LoVo (cell line): ENCODE results near the gene CHAD.
"Not testable (repeated sequence)": the region's sequence is repeated elsewhere in the genome, so short reads cannot be mapped to it uniquely, and the experiment has no call there.

Experiments used
- DNase-seq: peaks from one replicate; pipeline ENCODE4 v3.0.0-alpha.2; 2016; ENCODE audit warnings: low spot score

The CHAD gene

DNA sequence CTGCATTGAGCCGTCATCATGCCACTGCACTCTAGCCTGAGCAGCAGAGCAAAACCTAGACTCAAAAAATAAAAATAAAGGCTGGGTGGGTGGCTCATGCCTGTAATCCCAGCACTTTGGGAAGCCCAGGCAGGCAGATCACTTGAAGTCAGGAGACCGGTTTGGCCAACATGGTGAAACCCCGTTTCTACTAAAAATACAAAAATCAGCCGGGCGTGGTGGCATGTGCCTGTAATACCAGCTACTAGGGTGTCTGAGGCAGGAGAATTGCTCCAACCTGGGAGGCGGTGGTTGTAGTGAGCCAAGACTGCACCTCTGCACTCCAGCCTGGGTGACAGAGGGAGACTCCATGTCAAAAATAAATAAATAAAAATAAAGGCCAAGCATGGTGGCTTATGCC, 40.6 kb downstream of the CHAD start:
- not testable (repeated sequence) for DNase-seq

DNA sequence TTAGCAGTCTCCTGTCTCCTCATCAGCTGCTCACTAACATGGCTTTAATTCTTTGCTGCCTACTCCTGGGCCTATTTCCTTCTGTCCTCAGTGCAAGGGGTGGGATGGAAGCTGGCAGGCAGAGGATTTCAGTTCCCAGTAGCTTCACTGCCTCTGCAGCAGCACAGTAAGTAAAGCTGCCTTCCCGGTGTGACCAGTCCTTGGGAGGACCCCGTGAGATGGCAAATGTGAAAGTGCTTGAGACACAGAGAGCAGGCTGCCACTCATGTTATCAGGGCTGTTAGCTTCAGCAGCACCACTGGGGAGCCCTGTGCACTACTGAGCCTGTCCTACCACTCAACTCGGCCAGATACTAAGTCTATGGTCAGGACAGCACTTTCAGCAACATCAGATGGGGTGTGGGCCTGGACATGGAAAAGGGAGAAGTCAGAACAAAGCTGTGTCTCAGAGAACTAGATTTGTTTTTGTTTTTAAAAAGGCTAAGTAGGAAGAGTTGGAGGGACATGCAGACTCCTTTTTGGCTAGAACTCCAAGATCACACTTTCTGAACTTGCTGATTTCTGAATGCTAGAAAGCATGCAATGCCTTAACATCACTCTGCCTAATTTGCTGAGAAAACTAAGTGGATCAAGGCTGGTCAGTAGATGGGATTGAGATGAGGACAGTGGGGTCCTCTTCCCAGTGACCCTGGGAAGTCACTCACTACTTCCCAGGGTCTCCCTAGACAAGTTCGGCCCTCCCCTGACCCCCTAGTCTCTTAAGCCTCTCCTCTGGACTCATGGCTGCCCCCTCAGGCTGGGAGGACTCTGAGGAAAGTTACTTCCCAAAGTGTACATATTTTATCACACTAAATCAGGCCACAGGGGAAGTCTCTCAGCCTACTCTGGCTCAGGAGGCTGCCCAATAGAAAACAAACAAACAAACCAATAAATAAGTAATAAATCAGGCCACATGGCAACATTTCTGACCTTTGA, 41.6 kb downstream of the CHAD start:
- DNase-seq: peak; percentile 27

DNA sequence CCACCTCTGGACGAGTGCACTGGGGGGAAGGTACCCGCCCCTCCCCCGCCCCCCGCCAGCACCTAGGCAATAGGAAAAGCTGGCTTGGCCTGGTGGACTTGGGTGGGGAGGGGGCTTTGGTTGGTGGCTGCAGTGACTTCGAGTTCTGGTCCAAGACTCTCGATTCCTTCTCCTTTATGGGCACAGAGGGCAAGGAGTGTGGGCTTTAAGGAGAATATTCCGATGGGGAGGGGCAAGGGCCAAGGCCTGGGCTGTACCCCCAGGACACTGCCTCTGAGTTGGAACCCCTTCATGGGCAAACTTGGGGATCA, 42.3 kb downstream of the CHAD start:
- no peak for DNase-seq

DNA sequence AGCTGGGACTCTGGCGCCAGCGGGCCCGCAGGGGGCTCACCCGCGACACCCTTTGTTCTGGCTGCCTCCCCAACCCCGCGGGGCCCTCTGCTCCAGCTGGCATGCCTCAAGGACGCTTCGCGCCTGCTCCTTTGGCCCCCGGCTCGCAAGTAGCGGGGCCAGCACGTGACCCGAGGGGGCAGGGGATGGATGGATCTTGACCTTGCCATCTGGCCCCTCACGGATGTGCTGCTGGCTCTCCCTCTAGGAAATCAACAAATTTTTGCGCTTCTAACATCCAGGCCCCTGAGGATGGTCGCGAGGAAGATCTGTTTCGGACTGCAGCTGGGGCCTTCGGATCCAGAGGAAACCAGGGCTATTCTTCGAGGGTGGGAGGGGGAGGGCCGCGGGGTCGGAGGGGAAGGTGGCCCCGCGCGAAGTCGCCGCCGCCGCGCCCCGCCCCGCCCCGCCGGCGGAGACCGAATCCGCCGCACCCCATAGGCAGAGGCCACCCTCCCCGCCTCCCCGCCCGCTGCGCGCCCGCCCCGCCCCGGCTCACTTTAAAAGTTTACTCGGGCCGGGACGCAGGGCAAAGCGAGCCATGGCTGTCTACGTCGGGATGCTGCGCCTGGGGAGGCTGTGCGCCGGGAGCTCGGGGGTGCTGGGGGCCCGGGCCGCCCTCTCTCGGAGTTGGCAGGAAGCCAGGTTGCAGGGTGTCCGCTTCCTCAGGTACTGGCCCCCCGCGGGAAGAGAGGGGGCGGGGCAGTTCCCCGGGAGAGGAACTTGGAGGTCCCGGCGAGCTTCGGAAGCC, 42.8 kb downstream of the CHAD start, which contains the start of gene ACSF2:
ACSF2 (plus strand) TSS at position 537 of the 790 bp plus-strand sequence; CDS start at position 581, 44 bp downstream.
- DNase-seq: peak; percentile 58

DNA sequence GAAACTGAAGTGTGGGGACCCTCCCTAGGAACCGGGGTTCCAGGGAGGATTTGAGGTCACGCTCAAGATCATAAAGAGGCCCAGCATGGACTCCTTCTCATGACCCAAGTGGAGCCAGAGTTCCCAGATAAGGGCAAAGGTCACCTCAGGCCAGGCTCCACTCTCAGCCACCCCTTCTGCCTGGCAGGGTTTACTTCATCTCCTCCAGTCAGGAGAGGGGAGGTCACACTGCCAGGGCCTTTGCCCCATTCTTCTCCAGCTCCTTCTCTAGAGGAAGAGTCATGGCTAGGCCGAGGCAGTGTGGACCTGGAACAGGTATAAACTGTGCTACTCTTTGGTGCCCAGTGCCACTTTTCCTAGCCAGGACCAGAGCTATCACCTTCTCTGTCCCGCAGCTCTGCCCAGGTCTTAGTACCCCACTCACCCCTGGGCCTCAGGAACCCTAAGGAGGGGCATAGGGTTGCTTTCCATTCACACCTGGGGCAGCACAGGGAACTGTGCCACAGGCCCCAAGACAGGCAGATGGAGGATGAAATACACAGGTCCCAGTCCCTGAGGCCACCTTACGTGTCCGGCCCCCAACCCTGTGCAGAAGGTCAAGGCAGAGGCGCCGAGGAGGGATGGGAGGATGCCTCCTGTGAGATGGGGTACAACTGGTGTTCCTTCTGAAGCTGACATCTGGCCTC, 43.5 kb downstream of the CHAD start:
- DNase-seq: no peak

DNA sequence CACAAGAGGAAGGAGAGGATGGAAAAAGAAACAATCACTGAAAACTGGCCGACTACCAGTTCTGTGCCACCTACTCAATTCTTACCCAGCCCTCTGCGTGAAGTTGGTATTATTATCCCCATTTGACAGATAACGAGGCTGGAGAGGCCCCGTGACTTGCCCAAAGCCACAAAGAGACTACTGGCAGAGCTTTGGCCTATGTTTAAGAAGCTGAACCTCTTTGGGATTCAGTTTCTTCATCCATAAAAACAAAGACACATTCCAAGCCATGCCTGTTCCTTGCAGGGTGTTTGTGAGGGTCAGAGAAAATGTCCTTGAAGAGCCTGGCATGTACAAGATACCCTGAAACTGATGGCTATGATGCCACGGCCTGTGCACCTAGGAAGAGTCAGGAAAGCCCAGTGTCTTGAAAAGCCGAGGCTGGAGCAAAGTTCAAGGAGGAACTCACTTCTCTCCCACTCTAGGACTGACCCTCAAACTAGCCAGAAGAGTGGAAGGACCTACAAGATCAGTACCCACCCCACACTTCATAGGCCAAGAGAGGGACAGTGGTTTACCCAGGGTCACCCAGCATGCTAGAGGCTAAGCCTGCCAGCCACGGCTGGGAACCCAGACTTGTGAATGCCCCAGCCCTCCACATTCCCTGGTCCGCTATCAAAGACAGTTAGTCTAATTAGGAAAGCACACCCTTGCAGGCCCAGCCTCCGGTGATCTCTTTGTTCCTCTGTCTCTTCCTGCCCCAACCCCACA, 44.3 kb downstream of the CHAD start:
- no peak for DNase-seq

DNA sequence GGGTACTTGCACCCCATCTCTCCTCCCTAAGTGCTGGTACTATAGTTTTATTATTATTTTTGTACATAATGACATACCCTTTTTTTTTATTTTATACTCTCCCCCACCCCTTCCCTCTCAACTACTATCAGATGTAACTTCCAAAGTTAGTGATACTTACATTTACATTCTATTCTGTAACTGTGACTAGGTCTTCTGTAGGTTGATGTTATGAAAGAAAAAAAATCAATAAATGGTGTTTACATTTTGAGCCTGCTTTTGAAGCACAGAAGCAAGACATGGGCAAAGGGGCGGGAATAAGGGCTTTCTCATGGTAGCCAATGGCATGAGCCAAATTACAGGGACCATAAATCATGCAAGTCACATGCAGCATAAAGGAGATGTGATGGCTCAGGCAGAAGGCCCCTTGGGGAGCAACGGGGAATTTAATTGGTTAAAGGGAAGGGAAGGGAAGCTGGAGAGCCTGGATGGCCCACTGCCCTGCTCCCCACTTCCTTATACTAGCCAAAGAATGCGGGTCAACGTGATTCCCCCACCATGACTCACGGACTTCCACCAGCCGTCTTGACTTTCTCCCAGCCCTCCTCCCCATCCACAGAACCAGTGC, 45.0 kb downstream of the CHAD start:
- peak; percentile 39 for DNase-seq

DNA sequence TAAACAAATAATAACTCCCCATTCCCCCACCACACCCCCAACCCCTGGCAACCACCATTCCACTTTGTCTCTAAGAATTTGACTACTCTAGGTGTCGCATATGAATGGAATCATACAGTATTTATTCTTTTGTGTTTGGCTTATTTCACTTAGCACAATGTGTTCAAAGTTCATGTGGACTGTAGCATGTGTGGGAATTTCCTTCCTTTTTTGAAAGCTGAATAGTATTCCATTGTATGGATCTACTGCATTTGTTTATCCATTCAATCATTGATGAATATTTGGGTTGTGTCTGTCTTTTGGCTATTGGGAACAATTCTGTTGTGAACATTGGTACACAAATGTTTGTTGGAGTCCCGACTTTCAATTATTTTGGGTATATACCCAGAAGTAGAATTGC, 45.9 kb downstream of the CHAD start:
- DNase-seq: no peak

DNA sequence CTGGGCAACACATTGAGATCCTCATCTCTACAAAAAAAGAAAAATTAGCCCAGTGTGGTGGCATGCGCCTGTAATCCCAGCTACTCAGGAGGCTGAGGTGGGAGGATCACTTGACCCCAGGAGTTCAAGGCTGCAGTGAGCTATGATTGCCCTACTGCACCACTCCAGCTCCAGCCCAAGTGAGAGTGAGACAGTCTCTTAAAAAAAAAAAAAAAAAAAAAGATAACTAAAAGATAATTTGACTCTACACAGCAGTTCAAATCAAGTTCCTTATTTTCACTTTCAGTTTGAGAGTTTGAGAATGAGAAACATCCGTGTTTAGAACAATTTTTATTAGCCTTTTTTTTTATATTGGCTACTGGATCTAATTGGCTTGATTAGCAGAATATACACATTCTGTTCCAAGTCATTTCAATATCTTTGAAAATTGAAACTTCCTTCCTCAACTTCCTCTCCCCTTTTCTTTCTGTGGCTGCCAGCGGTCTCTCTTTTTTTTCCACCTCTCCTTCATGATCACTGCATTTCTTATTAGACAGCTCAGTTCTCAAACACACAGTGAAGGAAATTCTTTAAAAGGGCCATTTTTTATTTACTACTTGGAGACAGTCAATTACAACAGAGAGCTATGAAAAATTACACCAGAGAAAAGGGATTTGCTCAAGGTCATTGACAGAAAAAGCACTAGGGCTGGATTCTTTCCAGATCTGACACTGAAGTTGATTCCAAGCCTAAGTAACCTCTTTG, 47.2 kb downstream of the CHAD start:
- no peak for DNase-seq

DNA sequence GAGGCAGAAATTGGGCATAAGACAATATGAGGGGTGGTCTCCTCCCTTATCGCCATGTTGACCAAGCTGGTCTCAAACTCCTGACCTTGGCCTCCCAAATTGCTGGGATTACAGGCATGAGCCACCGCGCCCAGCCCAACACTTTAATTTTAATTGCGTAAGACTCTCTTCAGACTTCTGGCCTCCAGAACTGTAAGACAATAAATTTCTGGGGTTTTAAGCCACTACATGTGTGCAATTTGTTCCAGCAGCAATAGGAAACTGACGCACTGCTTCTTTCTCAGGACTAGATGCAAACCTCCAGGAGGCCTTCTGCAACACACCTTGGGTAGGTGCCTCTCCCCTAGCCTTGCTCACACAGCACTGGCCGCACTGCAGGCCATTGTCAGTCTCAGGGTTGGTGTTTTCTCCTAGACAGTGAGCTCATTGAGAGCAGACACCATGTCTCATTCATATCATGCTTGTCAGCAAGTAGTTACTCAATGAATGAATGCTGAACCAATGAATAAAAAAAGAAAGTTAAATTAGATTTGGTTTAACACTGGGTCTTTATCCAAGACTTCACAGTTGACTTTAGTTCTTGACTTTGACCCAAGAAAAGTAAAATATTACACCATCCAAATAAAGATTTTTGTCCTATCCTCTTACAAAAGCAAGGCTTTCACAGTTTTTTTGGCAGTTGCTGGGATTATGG, 48.1 kb downstream of the CHAD start:
- no peak for DNase-seq

DNA sequence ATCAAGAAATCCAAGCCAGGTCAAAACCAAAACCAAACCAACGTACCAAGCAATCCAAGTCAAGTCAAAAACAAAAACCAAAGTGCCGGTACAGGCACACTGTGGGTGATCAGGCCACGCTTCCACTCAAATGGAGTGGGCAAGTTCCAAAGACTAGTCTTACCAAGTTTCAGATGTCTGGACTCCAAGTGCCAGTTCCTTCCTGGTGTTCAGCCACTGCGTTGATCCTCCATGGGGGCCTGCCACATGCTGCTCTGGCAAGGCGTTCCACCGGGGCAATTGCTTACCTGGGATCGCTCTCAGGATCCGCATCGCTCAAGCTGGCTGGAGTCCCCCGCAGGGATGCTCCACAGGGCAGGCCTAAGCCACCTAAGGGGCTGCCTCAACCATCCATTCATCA, 49.1 kb downstream of the CHAD start:
- not testable (repeated sequence) for DNase-seq

DNA sequence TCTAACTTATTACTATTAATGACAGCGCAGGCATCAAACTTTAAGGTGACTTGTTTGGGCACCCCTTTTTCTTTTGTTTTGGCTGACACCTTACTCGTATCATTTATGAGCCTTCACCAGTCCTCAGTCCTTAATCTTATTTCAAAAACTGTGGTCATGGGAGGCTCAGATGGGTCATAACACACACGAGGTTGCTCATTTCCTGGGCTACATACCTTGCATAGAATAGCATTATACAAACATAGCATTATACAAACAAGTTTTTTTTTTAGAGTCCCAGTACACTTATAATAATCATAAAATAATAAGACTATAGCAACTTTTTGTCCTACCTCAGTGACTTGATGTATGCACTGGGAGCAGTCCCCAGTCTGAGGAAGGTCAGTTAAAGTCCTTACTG, 53.9 kb downstream of the CHAD start:
- no peak for DNase-seq
